HG03460 (cell line): ENCODE data around the gene GRID1.
"Not testable (repeated sequence)": the region's sequence is repeated elsewhere in the genome, so short reads cannot be mapped to it uniquely, and the experiment has no call there.

Experiments used
- ATAC-seq: cut with Tn5 transposase; IDR thresholded peaks from one replicate; pipeline ENCODE4 v1.9.1; 2021; ENCODE audit not compliant: unreplicated experiment

GRID1 gene

GRCh38 chr10:86391986-86392722 lies 25.6 kb upstream of the GRID1 start:
- peak; percentile 13 for ATAC-seq

GRCh38 chr10:86391236-86391840 lies 24.7 kb upstream of the GRID1 start:
- no peak for ATAC-seq

- ATAC-seq: no peak
These were observed 23.9 kb upstream of the GRID1 start for GRCh38 chr10:86390337-86391120.

- peak; percentile 61 for ATAC-seq
These were observed 23.0 kb upstream of the GRID1 start for GRCh38 chr10:86389441-86390193.

GRCh38 chr10:86389109-86389440 lies 22.5 kb upstream of the GRID1 start:
- ATAC-seq: not testable (repeated sequence)

GRCh38 chr10:86388119-86388704 lies 21.6 kb upstream of the GRID1 start:
- no peak for ATAC-seq

- ATAC-seq: no peak
These were observed 20.7 kb upstream of the GRID1 start for GRCh38 chr10:86387178-86387794.

- ATAC-seq: no peak
These were observed 19.2 kb upstream of the GRID1 start for GRCh38 chr10:86385806-86386205.

GRCh38 chr10:86377797-86378146 lies 11.2 kb upstream of the GRID1 start:
- ATAC-seq: no peak

- ATAC-seq: peak; percentile 93
These were observed 10.5 kb upstream of the GRID1 start for GRCh38 chr10:86376852-86377796.

GRCh38 chr10:86376403-86376802 lies 9.8 kb upstream of the GRID1 start:
- no peak for ATAC-seq

- no peak for ATAC-seq
These were observed 8.6 kb upstream of the GRID1 start for GRCh38 chr10:86375204-86375603.

- ATAC-seq: no peak
These were observed 8.1 kb upstream of the GRID1 start for GRCh38 chr10:86374664-86375063.

GRCh38 chr10:86373828-86374227 lies 7.2 kb upstream of the GRID1 start:
- no peak for ATAC-seq

- no peak for ATAC-seq
These were observed 6.7 kb upstream of the GRID1 start for GRCh38 chr10:86373251-86373650.

GRCh38 chr10:86372784-86373239 lies 6.2 kb upstream of the GRID1 start:
- ATAC-seq: no peak

- no peak for ATAC-seq
These were observed 5.7 kb upstream of the GRID1 start for GRCh38 chr10:86372119-86372783.

- ATAC-seq: no peak
These were observed 5.1 kb upstream of the GRID1 start for GRCh38 chr10:86371691-86372090.

GRCh38 chr10:86371116-86371515 lies 4.5 kb upstream of the GRID1 start:
- no peak for ATAC-seq
